ENCODE results near the gene RER1.

DNA sequence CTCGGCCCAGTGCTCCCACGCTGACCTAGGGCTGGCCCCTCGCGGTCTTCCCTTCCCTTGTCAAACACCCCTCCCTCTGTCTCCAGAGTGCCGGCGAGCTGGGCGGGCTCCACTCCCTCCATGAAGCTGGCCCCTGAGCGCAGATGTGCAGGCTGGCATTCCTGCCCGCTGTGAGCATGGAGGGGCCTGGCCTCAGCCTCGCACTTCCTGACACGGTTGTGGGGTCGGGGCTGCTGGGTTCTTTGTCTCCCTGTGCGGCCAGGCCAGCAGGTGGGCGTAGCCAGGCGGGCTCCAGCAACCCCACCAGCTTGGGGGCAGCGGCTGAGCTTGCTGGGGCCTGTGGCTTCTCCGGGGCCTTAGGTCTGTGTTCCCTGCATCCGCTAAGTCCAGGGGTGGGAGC is 34.9 kb downstream of the RER1 start:
- no peak for TF ChIP-seq POLR2A (IDR thresholded peaks at IDR 0.05; ENCODE audit: low read length)
- no peak for TF ChIP-seq GATA1 (IDR thresholded peaks at IDR 0.05; ENCODE audit: low read depth, low read length)

Measured in erythroblast (primary cell).